NB4 (cell line): ENCODE data around the gene KIAA1671.

Experiments
- DNase-seq: peaks from one replicate; pipeline ENCODE4 v3.0.0; 2010; ENCODE audit warnings: low read depth
- H3K4me3 ChIP-seq: one replicate; pipeline ENCODE4 v1.5.1; 2011; ENCODE audit warnings: mild to moderate bottlenecking, low read depth, low read length, moderate library complexity
- CTCF ChIP-seq: IDR thresholded peaks from one replicate; pipeline ENCODE4 v1.5.1; 2012; ENCODE audit warnings: low read depth, low read length
- MAX ChIP-seq: IDR thresholded peaks from 2 replicates; pipeline ENCODE4 v1.6.1; 2011; ENCODE audit warnings: low read depth, low read length
- MYC ChIP-seq: IDR thresholded peaks from 2 replicates; pipeline ENCODE4 v1.6.1; 2011; ENCODE audit warnings: low read depth, low read length
- POLR2A ChIP-seq: IDR thresholded peaks from 2 replicates; pipeline ENCODE4 v1.6.1; 2011; ENCODE audit warnings: mild to moderate bottlenecking; ENCODE audit not compliant: insufficient read length; ENCODE audit errors: extremely low read depth

Gene KIAA1671

GRCh38 chr22:25021409-25021808, 68.9 kb downstream of the KIAA1671 start:
- TF ChIP-seq CTCF (no peak), POLR2A (no peak), MAX (no peak), MYC (no peak)
- no peak overlapping the region for H3K4me3 ChIP-seq
- DNase-seq: no peak

- TF ChIP-seq CTCF: no peak
- no peak for TF ChIP-seq POLR2A
- TF ChIP-seq MYC: no peak
- TF ChIP-seq MAX: no peak
- DNase-seq: no peak
- no peak overlapping the region for H3K4me3 ChIP-seq
Observed at GRCh38 chr22:25021976-25022711, 69.6 kb downstream of the KIAA1671 start.

- no peak for DNase-seq
- H3K4me3 ChIP-seq: no peak overlapping the region
- TF ChIP-seq MYC (no peak), MAX (no peak), POLR2A (no peak)
Observed at GRCh38 chr22:25023879-25024278, 71.4 kb downstream of the KIAA1671 start.

- DNase-seq: no peak
Observed at GRCh38 chr22:25024895-25025294, 72.4 kb downstream of the KIAA1671 start.

GRCh38 chr22:25025491-25026400, 73.2 kb downstream of the KIAA1671 start:
- TF ChIP-seq CTCF: no peak
- no peak for TF ChIP-seq POLR2A
- TF ChIP-seq MAX: no peak
- TF ChIP-seq MYC: no peak
- DNase-seq: peak; percentile 49
- H3K4me3 ChIP-seq: no peak overlapping the region

More at GRCh38 chr22:25024895-25025294, 72.4 kb downstream of the KIAA1671 start:
- H3K4me3 ChIP-seq: no peak overlapping the region
- TF ChIP-seq POLR2A (no peak), MAX (no peak), MYC (no peak), CTCF (no peak)
